Urothelium cell line (cell line): ENCODE data around the gene ERCC6.

Experiments used
- DNase-seq: peaks from one replicate; pipeline ENCODE4 v3.0.0; 2011; ENCODE audit warnings: low spot score, mixed read lengths
- FAIRE-seq: peaks from 2 replicates; lab custom pipeline; 2011; peaks lifted over from hg19 to GRCh38; lab: Jason Lieb, UNC

The ERCC6 gene

DNA sequence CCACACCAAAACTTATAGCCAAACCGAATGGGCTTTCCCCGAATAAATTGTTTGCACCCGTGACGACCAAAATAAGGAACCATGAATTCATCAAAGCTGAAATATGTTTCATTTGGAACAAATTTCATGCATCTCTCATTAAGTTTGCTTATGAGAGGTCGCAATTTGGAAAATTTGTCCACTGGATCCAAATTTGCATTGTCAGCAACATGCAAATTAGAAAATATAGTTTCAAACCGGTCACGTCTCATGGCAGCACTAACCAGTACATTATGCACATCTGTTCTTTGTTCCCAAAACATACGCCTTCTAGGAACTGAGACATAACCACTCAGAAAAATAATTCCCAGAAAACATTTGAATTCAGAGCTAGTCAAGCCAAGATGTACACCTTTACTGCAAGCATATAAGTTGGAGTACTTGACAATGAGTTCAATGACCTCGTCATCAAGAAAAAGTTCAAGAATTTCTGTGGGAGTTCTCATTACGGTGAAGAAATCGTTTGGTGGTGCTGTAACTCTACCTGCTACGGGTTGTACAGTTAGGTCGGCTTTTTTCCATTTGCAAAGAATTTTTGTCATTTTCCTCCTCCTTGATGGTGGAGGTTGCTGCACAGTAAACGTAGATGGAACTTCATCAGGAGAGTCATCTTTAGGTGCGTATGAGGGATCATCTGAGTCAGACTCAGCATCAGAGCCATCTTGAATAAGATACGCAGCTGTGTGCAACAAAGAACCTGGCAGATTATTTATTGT is 22.5 kb downstream of the ERCC6 start:
- FAIRE-seq (no peak), DNase-seq (no peak)

DNA sequence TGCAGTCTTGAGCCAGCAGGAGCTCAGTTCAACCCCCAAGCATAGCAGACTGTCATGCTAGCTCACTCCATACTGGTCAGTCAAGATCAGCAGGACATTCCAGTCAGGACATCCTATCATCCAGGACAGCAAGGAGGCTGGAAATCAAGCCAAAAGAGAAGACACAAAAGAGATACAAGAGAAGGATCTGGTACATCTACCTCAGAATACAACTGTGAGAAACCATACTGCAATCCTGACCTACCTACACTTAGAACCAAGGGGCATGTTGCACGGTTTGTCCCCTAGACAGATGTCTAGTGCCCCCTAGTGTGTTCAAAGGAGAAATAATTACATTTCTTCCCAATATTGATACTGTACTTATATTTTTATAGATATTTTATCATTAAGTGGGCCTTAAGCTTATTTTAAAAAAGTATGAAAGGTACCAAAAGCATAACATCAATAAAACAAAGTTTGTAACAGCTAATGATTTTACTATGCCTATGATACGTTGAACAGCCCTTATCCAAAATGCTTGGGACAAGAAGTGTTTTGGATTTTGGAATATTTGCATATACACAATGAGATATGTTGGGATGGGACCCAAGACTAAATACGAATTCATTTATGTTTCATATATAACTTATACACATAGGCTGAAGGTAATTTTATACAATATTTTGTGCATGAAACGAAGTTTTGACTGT is 26.7 kb downstream of the ERCC6 start:
- peak; percentile 37 for DNase-seq
- peak; percentile 27 for FAIRE-seq

DNA sequence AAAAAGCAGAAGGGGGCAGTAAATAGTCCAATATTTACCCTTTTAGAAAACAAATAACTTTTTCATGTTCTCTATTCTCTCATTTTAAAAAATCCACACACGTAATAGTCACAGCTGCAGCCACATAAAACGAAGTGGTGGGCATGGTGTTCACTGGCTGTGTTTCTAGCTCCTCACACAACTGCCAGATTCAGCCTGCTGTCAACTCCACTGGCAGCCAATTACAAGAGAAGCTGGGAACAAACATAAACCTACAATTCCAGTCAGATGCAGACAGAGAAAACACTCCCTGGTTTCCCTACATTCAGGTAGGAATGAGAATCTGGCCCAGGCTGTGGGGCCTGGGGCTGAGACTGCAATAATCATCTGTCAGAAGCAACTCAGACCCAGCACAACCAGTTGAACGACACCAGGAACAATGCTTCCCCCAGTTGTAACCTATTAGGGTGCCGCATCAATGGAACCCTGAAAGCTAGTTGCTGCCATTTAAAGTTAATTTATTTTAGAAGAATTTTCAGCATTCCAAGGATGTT is 29.1 kb downstream of the ERCC6 start:
- FAIRE-seq = no peak
- no peak for DNase-seq

DNA sequence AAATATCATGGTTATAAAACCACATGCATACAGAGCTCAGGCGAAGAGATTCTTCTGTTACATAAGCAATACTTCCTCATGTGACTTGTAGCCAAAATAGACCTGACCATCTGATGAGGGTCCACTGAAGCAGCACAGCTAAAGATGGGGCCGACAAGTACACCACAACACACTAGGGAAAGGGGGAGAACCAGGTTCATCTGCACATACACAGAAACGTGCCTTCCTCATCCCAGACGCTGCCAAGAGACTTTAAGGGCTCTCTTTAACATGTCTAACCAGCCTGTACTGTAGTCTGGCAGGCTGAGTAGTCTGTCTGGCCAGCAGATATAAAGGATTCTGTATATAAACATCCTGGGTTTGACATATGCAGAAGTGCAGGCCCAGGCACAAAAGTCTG is 30.3 kb downstream of the ERCC6 start:
- no peak for DNase-seq
- FAIRE-seq = no peak

DNA sequence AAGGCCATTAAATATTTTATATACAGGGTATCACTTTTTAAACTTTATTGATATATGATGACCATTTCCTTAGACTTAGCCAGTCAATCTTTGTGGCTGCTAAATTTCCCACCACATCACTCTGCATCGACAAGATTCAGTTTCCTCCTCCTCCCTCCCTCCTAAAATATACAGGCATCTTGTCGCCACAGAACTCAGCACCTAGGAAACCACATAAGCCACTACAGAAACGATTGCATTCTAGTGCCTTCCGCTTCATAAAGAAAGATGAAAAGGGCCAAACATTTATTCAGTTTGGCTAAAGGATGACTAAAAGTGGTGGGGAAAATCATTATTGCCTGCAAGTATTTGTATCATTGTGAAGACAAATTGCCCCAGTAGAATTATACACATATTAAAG is 30.7 kb downstream of the ERCC6 start:
- FAIRE-seq = no peak
- no peak for DNase-seq

DNA sequence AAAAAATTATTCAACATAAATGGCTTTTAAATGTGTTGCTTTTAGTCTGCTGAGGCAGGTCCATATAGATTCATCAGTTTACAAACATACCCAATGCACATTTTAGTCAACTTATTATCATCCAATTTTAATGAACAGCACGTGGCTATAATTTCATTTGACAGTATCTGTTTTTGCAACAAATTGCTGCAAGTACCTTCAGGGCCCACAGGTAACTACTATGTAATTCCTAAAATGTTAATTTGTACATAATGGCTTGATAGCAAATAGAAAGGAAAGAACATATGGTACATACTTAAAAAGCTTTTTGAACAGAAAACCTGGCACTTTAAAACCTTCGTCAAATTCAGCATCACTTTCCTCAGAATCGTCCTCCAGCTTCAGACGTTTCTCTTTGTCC is 33.3 kb downstream of the ERCC6 start:
- FAIRE-seq (no peak), DNase-seq (no peak)

DNA sequence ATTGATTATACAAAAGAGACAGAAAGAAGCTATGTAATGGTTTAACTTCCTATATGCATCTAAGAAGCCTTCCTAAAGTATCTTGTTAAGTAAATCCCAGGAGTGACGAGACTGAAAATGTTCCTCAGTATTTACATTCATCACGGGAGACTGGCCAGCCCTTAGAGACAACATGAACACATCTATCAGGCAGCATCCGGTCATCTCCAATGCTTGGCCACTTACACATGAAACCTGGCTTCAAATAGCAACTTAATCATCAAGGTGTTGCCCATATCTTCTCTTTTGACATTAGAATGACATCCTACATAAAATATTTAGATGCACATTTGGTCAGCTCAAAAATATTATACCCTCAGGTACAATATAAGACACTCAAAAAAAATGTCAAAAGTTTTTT is 33.8 kb downstream of the ERCC6 start:
- DNase-seq (no peak), FAIRE-seq (no peak)

DNA sequence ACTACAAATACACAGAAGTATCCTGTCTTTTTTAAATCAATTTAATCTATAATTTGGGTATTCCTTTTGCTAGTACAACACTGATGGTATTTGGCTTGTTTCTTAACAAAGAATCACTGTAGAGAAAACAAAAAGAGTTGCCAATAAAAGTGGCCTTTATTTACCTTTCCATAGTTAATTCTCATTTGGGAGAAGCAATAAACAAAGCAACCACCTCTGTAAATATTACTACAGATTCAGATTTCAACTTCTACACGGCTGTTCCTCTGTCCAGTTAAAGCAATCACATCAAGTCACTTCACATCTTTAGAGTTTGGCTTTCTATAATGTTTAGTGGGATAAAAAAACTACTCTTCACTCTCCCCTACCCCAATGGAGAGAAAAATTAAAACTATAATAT is 34.4 kb downstream of the ERCC6 start:
- FAIRE-seq = no peak
- no peak for DNase-seq

DNA sequence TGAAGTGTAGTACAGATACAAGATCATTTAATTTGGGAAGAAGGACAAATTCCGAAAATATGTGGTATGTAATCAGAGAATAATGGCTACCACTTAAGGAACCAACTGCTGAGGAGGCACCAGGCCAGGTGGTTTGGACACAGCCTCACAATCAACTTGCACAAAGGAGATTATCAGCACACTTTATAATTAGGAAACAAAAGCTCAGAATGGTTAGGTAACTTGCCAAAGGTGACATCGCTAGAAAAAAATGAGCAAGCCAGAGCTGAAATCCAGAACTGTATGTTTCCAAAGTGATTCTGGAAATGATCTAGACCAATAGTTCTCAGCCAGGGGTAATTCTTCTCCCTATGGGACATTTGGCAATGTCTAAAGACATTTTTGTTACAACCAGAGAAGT is 36.6 kb downstream of the ERCC6 start:
- DNase-seq = no peak

DNA sequence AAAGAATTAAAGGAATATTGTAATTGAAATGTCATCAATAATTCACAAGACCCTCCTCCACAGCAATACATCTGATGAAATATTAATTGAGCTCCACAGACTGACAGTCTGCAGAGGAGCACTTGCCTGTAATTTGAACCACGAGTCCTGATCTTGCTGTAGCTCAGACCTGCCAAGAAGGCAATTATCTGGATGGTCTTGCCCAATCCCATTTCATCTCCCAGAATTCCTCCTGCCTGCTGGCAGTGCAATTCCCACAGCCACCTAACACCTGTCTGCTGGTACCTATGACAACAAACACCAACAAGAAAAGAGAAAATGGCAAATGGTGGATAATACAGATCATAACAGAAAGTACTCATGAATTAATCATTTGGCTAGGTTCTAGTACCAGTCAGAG is 38.5 kb downstream of the ERCC6 start:
- FAIRE-seq (no peak), DNase-seq (no peak)

More for the DNA sequence above, 36.6 kb downstream of the ERCC6 start:
- FAIRE-seq = no peak

DNA sequence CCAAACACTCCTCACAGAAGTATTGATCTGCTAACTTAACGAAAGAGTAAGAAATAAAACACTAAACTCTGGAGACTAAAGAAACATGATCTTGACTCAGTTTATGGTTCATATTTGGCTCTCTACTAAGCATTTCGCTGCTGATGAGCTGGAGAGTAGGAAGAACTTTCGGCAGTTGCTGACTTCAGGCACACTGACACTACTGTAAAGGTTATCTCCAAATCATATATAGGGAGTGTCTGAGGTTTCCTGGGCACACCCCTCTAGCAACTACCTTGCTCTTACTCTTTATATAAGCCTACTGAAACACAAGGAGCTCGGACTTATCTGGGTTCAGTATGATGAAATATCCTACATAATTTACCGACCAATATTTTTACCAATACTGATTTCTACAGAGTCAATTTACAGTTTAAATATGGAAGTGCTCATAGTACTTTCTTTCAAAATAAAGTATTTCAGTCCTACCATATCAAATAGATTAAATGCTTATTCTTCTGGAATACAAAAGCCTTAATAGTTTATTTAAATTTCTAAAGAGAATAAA is 39.5 kb downstream of the ERCC6 start:
- DNase-seq (no peak), FAIRE-seq (no peak)

DNA sequence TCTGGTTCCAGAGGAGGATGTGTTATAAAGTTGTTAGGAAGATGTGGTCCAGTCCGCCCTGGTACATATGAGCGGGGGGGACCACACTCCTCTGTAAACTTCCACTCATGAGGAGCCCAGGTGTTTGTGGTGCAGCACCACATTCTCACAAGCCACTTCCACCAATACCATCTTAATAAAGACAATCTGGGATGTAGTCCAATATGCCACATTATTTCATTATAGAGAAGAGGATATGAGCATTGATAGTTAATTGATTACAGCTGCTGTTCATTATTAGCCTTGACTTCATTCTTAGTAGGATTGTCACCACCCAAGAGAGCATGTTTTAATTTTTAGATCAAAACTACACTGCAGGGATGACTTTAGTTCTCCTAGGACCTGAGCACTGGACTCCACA is 40.5 kb downstream of the ERCC6 start:
- no peak for DNase-seq
- FAIRE-seq = no peak

DNA sequence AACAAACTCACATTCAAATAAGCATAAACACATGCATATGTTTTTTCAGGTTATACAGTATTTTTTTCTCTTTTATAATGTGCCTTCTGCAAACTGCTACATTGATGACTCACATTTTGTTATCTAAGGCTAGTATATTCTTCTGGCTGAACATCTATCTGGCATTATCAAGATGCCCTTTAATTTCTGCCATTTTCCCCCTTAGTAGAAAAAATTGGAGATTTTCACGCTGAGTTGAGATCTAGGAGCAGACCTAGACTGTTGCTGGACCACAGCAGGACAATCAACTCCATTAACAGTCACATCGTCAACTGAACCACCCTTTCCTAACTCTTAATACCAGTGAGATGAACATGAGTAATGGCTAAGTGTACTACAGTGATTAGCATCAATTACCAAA is 41.6 kb downstream of the ERCC6 start:
- DNase-seq (no peak), FAIRE-seq (no peak)

DNA sequence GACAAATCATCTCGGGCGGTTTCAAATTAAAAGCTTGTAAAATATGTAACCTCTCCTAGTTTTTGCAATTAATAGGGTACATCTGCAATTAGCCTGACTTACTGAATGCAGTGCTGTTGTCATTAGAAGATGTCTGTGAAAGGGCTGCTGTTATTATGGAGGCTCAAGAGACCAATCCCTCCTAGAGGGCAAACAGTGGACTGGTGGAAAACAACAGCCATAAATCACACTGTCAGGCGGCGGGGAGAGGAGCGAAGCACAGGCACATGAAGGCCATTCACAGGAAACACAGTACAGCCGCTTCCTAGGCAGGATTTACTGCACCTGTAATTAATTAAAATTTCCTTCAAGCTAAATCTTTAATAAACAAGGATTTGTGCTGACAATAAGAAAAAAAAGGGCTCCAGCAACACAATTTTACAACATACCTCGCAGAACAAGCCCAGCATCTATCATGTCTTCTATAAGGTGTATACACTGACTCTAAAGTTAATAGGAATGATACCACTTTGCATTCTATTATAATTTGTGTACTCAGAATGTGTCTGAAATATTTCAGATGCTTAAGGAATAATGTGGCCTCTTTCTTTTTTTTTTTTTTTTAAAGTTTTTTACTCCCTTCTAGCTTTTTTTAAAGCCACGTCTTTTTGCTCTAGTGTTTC is 50.7 kb downstream of the ERCC6 start:
- DNase-seq (no peak), FAIRE-seq (no peak)

DNA sequence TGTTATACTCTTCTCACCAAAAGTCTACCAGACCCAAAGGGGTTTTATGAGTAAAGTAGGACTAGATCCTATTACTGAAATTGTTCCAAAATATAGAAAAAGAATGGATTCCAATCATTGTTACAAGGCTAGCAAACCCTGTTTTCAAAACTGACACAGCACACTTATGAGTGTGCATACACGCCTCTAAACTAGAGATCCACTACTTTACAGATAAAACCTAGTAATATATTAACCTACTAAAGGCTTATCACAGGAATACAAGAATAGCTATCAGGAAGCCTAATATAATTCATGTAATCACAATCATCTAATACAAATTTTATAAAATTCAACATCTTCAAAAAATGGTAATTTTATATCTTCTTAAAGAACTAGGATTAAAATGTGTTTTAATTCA is 52.2 kb downstream of the ERCC6 start:
- DNase-seq = no peak
- FAIRE-seq = no peak

DNA sequence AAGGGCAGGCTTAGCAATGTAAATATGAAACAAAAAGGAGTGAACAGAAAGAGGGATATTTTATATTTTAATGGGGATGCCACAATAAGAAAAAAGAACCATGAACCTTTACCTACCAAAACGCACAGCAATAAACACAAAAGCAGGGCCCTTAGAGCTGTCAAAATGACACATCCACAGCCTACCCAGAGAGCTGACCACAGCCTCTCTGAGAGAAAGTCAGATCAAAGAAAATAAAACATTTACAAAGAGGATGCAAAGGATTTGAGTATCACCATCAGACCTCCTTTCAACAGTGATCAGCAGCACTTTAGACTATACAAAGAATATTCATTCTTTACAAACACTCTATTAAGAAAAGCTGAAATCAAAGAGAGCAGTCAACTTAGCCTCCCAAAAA is 52.9 kb downstream of the ERCC6 start:
- FAIRE-seq = no peak
- no peak for DNase-seq

DNA sequence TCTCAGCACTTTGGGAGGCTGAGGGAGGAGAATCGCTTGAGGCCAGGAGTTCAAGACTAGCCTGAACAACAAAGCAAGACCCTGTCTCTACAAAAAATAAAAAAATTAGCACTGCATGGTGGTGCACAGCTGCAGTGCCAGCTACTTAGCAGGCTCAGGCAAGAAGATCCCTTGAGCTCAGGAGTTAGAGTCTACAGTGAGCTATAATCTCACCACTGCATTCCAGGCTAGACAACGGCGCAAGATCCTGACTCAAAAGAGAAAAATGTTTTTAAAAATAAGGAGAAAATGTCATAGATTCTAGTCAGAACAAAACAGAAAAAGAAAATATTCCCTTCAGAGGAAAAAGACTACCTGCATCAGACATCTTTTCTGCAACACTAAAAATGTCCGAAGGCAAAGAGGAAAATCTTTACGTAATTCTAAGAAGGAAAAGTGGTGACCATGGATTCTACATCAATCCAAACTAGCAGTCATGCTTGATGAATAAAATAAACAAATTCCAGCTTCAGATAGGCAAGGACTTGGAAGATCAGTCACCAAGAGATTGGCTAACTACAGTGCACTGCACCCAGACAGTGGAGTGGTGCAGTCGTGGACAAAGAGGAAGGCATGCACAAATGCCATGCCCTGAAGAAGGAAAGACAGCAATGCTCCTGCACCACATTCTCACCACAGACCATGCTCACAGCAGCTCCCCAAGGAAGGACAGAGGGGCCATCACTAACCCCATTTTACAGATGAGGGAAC is 54.3 kb downstream of the ERCC6 start:
- no peak for DNase-seq
- peak; percentile 17 for FAIRE-seq

DNA sequence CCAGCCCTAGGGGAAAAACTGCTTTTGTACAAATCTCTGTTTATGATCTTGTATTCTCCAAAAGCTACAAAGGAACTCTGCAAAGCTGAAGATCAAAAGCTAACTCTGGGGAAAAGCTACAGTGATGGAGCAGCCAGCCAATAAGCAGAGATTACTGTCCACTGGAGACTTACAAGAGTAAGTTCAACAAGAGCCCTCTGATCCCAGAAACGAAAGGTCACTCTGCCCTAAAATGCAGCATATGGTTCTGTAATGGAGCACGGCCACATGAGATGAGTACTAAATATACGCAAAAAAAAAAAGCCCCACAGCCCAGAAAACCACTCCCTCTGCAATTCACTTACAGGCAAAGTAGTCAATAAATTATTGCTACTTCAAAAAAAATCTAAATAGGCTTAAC is 60.1 kb downstream of the ERCC6 start:
- DNase-seq (no peak), FAIRE-seq (no peak)

DNA sequence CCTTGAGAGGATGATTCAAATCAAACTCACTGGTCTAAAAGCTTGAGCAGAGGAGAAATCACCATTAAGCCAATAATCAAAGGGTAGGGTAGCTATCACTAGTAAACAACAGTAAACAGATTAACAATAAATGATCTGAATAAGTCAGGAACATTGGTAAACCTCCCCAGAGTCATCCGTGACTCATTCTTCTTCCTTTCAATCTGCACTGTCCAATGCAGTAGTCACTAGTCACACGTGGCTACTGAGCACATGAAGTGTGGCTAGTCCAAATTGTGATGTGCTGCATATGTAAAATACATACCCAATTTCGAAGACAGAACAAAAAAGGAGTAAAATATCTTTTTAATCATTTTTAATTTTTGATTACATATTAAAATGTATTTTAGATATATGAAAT is 64.0 kb downstream of the ERCC6 start:
- FAIRE-seq (no peak), DNase-seq (no peak)

DNA sequence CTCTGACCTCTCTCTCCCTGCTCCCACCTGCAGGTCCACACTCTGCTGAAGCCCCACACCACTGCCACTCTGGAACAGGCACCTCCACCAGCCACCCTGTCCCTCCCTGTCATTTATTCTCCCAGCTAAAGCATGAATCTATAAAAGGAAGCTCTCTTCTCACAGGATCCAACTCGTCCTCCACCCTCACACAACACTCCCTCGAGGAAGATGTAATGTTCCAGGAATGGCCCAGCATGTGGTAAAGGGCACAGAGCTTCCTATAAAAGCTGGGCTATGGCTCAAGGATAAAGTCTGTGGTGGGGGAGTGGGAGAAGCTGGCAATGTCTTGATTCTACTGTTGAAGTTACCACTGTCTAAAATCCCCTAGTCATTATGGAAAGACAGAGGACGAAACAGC is 67.4 kb downstream of the ERCC6 start:
- DNase-seq (no peak), FAIRE-seq (no peak)

DNA sequence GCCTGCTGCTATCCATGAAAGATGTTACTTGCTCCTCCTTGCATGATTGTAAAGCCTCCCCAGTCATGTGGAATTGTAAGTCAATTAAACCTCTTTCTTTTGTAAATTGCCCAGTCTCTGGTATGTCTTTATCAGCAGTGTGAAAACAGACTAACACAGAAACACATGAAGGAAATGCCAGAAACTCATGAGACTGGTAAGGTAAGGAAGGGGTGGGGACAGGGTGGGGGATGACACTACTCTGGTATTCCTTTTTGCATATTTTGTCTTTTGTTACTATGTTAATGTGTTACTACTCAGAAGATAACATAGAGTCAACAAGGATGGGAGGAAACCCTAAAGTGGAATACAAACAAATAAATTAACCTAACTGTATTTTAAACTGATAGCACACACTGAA is 73.2 kb downstream of the ERCC6 start:
- no peak for FAIRE-seq
- DNase-seq = no peak
